CD4-positive, alpha-beta T cell treated with Interleukin-4 for 1 hour (primary cell): ENCODE measurements around the gene CCHCR1.

Experiments
- DNase-seq, 2 donors: peaks; one replicate each; pipeline ENCODE4 v3.0.0-alpha.2; 2020 to 2022

The CCHCR1 gene

DNA sequence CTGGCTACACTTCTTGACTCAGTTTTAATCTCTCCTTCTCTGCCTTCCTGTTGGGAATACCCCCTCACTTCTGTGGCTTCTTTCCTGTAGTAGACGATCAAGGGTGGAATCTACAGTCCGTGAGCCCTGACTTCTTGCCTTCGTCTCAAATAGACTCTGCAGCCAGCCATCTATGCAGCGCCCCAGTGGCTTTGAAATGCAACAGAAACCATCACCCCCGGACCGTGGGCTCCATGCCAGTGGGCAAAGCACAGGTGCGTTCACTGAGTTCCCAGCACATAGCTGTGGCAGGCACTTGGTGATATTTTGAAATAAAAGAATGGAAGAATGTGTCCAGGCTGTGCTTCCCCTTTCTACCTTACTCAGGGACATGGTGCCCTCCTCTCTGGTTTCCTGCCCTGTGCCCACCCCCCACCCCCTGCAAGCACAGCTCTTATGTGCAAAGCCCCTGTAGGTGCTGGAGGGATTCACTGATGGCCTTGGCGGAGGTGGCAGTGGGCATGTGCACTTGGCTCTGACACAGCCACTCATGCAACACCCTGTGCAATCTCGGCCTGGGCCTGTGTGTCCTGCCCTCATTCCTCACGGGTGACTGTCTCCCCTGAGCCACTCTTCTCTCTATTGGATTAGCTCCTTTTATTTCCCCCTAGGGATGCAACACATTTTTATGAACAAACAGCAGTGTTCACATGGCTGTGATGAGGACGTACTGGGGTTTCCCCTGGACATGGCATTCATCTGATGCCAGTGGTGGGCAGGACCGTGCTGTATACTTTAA is 31.8 kb downstream of the CCHCR1 start:
- DNase-seq, result no peak

DNA sequence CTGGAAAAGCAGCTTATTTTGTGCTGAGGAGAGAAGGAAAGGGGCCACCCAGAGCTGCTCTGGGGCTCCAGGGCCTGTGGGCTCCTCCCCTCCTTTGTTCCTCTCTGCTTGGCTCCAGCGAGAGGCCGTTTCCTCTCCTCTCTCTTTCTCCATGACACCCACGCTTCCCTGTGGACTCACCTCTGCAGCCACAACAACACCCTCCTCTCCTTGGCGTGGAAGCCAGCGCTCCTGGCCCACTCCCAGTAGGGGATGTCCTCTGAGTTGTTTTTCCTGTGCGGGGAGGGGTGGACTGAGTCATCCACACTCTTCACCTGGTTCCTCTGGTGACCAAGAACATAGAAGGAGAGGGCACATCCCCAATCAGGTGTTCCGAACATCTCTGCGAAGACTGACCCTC is 32.4 kb downstream of the CCHCR1 start:
- no peak for DNase-seq

DNA sequence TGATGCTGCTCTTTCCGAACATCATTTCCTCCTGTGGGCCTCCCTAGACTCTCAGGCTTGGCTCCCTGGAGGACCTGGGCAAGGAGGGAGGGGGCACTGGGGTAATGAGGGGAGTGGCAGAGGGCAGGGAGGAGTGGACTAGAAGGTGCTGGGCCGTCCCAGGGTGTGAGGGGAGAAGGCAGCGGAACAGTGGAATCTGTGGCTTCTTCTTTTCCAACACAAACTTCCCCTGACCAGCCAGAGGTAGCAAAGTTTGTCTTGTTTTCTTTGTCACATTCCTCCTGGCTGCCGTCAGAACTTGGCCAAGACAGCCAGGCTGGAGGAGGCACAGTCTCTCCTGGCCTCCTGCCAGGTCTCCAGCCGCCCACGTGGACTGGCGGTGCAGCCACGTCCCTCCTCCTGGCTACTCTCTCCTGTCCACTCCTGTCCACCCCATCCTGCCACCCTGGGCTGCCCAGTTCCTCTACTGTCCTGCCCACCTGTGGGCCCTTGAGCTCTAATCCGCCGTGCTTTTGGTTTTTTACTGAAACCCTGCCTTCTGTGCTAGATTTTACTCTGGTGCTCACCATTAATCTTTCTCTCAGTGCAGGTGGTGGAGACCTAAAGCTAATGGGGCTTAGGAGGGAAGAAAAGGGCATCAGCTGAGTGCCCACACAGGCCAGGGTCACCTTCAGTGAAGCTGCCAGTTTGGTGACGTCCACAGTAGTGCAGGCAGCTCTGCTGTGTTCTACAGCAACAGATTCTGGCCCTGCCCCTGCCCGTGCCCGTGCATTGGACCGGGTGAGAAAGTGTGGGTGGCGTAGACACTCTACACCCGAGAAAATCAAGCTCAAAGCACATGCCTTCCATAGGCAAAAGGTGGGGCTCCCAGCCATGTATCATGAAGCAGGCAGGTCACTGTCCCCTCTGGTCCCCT is 34.6 kb downstream of the CCHCR1 start:
- DNase-seq, result no peak

DNA sequence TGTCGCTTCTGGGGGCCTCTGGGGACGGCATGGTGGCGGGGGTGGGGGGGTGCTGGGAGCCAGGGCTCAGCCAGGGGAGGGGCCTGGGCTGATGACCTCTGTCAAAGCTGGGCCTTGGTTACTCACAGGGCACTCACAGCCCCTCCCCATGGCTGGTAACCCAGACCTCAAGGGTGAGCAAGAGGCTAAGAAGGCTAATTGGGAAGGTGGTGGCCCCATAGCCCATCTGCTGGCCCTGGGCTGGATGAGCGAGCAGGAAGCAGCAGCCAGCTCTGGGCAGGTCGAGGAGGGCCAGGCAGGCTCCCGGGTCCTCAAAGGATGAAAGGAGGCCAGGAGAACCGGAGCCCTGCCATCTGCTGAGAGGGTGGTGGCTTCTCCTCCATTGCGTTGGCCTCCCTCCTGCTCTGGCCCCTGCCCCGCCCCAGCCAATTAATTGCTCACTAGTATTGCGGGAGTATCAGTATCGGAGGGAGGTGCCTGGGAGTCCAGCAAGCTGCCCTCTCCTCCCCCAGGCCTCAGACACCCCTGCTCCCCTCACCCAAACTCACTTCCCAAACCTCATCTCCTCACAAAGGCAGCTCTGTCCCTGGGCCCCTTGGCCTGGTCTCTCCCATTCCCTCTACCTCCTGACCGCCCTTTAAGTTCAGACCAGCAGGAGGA is 36.3 kb downstream of the CCHCR1 start:
- no peak for DNase-seq

DNA sequence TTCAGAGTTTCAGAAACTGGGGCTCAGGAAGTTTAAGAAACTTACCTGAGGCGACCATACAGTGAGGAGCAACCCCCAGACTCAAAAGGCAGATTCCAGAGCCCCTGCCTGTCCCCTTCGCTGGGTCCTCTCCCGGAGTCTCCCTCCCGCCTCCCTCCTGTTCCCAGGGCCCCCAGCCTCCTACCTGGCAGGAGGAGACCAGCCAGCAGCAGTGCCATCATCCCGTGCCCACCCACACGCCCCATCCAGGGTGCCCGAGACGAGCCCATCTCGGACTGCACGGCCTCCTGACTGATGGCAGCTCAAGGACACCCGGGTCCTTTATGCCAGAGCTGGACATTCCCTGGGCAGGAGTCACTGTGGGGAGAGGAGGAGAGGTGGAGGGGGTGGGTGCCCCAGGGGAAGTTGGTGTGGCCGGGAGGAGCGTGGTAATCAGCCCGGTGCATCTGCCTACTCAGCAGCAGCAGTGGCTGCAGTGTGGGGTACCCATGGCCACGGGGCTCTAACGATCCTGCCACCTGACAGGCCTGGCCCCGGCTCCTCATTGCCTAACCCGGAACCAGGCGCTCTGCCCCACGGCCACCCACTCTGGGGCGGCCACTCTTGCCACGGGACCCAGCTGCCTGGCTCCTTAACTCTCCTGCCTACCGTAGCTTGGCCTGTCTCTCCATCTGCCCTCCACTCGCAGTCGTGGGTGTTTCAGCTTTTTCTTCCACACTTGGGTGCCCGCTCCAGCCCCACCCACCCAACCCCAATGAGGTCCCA is 37.3 kb downstream of the CCHCR1 start, which contains the start of gene CDSN:
CDSN (minus strand) TSS at position 296 of the 765 bp plus-strand sequence; CDS start at position 269, 27 bp downstream.
- DNase-seq, result no peak

DNA sequence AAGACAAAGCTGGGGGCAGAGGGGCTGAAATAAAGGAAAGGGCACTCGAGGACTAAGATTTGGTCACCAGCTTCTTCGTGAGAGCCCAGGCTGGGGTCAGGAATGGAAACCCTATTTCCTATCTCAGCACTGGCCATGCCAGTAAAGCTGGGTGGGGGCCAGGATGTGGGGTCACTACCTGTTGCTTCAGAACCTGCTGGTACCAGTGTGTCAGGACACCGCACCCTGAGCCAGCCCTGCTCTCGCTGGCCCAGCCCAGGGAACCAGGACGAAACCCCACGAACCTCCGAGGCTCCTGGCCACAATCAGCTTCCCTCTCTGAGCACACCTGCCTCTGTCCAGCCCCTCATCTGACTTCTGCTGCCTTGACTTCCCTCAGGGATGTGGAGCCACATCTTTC is 39.4 kb downstream of the CCHCR1 start:
- no peak for DNase-seq

DNA sequence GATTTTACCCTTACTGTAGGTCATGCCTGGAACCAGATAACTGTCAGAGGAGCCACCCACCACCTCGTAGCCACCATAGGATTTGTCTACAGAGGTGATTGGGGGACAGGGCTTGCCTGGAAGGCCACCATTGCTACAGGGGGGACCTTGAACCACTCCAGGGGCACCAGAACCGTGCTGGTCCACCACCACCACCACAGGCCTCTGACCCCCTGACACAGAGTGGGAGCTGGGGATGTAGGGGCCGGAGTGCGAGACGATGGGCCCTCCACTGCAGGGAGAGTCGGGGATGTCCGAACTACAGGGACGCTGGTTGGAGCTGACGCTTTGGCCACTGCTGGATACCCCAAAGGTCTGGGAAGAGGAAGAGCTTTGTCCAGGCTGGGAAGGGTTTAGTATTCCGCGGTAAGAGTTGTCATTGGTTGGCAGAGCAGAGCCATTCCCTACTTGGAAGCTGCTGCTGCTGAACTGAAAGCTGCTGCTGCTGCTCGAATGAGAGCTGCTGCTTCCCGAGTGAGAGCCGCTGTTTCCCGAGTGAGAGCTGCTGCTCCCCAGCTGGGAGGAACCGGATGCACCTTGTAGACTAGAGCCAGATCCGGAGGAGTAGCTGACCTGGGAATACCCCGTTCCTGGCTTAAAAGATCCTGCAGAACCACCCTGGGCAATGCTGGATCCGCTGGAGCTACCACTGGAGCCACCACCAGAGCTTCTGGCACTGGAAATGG is 40.8 kb downstream of the CCHCR1 start:
- DNase-seq, result no peak

DNA sequence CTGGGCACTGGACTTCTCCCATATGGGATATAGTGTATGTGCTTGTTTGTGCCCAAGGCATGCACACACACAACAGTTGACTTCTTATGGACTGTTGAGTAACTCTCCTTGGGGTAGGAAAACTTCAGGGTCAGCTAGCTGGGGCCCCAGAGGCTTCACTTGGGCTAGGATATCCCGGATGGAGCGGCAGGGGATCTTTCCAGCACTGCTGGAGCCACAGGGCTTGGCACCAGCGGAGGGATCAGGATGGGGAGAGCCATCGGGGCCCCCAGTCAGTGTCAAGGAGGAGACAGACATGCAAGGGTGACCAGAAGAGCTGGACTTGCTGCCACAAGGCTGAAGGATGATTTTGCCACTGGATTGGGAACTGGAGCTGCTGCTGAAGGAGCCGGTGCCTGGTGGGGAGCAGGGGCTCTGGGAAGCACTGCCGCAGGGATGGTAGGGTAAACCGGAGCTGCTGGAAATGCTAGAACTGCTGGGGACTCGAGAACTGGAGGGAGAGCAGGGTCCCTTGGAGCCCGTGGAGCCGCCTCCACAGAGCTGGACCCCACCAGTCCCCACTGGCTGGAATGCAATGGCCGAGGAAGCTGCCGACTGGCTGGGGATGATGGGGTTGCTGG is 41.6 kb downstream of the CCHCR1 start:
- no peak for DNase-seq

DNA sequence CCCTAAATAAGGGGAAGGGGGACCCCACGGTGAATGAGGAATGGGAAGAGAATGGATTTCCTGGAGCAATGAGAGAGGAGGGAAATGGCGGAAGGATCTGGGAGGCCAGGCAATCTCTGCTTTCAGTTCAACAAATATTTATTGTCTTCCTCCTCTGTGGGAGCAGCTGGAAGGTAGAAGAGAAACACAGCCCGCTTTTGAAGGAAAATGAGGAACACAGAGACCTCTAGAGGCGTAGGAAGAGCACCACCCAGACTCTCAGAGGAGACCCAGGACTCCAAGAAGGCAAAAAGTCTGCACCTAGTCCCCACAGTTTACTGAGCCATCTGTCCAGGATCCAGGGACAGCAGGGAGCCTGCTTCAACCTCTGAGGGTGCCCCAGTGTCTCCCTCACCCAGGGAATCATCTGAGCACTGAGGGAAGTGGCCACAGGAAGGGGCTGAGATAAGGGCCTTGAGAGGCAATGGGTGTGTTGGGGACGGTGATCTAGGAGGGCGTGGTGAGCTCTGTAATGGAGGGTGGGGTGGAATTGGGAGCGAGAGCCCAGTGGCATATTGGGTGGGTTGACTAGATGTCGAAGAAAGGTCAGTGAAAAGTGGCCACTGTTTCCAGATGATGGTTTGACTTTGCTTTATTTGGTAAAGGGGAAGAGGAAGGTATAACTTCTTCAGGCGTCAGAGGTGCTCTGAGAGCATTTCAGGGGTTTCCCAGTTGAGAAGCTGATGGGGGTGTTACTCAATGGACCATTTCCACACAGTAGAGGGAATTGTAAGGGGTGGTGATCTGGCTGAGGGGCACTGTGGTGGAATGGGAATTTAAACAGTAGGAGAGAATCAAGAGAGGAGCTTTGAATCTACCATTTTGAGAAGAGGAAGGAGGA is 42.4 kb downstream of the CCHCR1 start:
- DNase-seq, result peak; percentile 15 to 26

DNA sequence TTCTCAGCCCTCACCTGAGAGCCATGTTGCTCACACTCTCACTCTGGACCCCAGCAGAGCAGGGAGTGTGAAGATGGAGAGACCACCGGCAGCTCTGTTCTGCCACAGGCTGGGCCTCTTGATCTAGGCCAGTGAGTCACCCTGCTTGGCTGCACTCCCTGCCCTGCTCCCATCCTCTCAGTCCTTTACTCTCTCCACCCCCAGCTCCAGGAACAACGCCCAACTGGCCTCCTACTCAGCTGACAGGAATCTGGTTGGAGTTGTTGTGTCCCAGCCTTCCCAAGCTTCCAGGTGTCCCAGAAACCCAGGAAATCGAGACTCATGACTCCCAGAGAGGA is 43.1 kb downstream of the CCHCR1 start, which contains the start of gene PSORS1C1:
PSORS1C1 (plus strand) TSS at position 260 of the 338 bp plus-strand sequence. CDS start 14,833 bp downstream, outside the sequence.
- no peak for DNase-seq

DNA sequence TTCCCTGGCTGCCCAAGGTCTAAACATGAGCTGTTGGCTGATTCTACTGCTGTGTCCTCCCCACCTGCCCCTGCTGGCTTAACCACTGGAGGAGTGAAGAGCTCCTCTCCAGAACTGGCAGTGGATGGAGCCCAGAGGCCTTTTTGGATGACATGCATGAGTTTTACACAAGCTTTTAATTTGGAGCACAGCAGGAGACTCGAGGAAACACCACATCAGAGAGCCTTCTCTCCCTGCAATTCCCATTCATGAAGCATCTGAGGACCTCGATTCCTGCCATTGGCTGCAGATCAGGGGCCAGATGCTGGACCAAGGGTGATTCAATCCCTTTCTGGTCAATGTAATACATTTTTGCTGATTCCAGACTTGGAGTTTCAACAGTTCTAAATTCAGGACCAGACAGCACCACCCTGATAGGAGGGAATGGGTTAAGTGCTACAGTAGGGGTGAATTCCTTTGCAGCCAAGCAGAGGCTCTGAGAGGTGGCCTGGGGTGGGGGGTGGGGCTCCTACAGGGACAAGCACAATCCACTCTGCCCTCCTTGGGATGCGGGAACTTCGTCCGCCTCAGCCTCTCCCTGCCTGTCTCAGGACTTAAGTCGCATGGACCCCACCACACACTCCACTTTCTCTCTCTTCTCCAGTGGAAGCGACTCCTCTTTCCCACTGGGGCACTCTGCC is 43.6 kb downstream of the CCHCR1 start:
- DNase-seq, result no peak

DNA sequence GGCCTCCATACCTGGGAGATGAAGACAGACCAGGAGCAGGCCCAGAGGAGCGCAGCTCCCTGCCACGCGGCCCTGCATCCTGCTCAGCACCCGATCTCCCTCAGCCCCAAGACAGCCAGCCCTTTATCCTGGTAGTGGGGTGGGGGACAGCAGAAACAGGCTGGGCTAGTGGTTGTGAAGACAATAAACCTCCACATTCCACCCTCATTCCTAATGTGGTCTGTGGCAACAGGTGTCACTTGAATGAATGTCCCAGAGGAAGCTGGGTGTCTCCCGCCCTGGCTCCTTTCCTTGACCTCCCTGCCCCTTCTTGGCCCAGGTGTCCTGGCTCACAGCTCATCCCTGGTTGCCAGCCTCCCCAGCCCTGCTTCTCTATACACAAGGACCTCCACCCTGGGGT is 45.1 kb downstream of the CCHCR1 start, which contains the start of gene C6orf15:
C6orf15 (minus strand) TSS at position 98 of the 400 bp plus-strand sequence; CDS start at position 78, 20 bp downstream.
- no peak for DNase-seq

DNA sequence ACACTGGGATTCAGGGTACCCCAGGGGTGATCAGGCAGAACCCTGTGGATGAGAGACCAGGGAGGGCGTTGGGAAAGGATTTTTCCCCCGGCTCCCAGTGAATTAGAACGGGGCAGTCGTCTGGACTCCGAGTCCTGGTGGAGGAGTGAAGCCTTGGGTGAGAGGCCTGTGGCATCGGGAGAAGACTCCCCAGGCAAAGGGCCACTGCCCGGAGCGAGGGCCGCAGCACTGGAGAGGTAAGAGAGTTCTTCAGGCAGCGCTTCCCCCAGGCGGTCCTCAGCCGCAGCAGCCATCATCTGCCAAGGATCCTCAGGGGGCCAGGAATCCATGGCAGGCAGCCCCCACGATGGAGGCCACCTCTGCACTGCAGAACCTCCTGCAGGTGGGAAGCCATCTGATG is 45.9 kb downstream of the CCHCR1 start:
- DNase-seq, result no peak

DNA sequence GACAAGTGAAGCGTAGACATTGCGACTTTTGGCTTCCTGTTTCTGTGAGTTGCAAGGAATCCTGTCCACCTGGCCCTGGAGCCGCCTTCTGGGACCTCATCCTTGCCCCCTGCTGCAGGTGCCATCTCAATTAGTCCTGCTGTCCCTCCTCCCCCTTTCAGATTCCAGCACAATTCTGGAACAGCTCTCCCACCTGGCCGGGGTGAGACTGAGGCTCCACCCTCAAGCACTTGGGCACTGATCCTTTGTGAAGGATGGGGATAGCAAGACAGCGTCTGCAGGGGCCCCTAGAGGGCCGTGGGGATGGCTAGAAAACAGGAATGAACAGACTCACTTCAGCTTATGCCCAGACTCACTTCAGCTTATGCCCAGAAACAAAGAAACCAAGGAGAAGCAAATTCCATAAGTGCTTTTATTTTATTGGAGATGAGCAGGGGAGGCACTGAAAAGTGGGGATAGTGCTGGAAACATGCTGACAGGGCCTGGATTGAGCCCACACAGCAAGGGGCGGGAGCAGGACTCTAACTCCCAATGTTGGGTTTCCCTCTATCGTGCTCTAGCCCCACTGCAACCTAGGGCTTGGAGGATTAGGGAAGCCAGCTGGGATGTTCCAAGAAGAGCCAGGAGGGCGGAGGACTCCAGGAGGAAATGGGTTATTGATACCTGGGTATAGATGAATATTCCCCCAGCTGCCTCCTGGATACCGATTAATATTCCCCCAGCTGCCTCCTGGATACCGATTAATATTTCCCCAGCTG is 46.6 kb downstream of the CCHCR1 start:
- no peak for DNase-seq

DNA sequence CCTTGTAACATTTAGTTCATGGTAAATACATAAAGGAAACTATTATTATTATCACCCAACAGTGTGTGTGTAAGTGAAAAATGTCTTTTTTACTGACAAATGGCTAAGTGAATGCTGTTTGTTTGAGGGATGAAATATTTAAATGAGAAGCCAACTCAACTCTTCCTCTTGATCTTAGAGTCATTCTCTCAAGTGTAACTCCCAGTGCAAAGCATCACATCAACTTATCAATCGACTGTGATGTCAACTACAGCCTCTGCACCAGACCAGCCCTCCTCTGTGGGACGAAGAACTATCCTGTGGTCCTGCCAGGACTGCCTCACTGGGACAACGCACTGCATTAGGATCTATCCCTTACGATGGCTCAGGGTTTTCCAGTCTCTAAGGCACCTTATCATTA is 50.5 kb downstream of the CCHCR1 start:
- no peak for DNase-seq

DNA sequence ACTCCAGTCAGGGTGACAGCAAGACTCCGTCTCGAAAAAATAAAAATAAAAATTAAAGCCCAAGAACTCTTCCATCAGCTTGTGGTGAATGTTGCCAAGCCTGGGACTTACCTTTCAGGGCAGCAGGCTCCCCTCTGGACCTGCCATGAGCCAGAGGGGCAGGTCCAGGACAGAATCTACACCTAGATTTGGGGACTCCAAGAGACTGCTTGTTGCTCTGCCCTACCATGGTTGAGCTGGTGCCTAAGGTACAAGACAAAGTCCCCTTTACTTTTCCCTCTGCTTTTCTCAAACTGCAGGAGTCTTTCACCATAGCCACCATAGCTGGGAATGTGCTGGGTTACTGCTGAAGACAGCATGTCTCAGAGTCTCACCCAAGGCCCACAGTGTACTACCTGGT is 54.5 kb downstream of the CCHCR1 start:
- no peak for DNase-seq

DNA sequence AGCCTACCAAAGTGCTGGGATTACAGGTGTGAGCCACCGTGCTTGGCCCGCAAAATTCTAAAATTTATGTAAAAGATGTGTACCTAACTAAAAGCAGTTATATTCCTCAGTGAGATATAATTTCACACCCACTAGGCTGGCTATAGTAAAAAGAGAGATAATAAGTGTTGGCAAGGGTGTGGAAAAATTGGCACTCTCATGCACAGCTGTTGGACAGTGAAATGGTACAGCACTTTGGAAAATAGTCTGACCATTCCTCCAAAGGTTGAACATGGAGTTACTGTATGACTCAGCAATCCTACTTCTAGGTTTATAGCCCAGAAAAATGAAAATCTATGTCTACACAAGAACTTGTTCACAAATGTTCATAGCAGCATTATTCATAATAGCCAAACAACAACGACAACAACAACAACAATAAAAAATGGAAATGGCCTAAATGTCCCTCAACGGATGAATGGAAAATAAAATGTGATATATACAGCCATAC is 59.1 kb downstream of the CCHCR1 start:
- no peak for DNase-seq

DNA sequence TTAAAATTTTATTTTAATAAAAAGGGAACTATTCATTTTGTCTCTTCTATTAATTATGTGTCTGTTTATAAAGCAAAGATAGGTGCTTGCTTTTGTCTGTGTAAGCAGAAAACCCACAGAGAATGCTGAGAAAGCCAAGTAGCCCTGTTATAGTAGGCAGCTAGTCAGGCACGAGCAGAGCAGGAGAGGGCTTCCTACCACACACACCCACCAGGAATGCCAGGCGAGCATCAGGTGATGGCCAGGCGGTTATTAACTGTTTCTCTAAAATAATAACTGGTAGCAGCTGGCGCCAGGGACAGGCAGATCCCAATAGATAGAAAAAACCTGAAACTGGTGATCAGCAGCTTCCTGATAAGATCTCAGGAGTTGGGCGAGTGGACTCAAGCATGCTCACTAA is 60.9 kb downstream of the CCHCR1 start:
- DNase-seq, result no peak

DNA sequence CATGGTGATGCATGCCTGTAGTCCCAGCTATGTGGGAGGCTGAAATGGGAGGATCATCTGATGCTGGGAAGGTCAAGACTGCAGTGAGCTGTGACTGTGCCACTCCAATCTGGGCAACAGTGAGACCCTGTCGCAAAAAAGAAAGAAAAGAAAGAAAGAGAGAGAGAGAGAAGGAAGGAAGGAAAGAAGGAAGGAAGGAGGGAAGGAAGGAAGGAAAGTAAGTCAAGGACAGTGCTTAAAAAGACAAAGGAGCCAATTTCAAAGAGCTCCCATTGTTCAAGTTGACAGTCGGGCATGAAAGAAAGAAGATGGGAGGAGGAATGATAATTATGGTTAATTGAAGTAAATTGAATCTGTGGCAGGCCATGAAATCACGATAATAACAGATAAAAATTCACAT is 61.4 kb downstream of the CCHCR1 start:
- DNase-seq, result no peak
